Activated T-cell treated with anti-CD3 and anti-CD28 coated beads, Interleukin-2, amount 50 U/mL, for 24 hours (primary cell): Measurements from ENCODE around the gene RBKS.
A peak's percentile ranks its signal among the peaks of the same experiment; 100 is the strongest.
"Not testable (repeated sequence)": the region's sequence is repeated elsewhere in the genome, so short reads cannot be mapped to it uniquely, and the experiment has no call there.

Source experiments
- DNase-seq: peaks from one replicate; pipeline ENCODE4 v3.0.0-alpha.2; 2020
- H3K27ac Mint-ChIP-seq: 2 replicates; pipeline ENCODE4 v1.8.0; 2020; ENCODE audit warnings: mild to moderate bottlenecking, mixed read lengths
- H3K27me3 Mint-ChIP-seq: 2 replicates; pipeline ENCODE4 v1.8.0; 2020; ENCODE audit warnings: mixed read lengths
- H3K36me3 Mint-ChIP-seq: 2 replicates; pipeline ENCODE4 v1.8.0; 2020; ENCODE audit warnings: low read depth, mixed read lengths
- H3K4me1 Mint-ChIP-seq: 2 replicates; pipeline ENCODE4 v1.8.0; 2020; ENCODE audit warnings: low read depth, mixed read lengths
- H3K4me3 Mint-ChIP-seq: 2 replicates; pipeline ENCODE4 v1.8.0; 2020; ENCODE audit warnings: mild to moderate bottlenecking, moderate library complexity, mixed read lengths
- H3K9me3 Mint-ChIP-seq: 2 replicates; pipeline ENCODE4 v1.8.0; 2020; ENCODE audit warnings: mixed read lengths

RBKS gene

DNA sequence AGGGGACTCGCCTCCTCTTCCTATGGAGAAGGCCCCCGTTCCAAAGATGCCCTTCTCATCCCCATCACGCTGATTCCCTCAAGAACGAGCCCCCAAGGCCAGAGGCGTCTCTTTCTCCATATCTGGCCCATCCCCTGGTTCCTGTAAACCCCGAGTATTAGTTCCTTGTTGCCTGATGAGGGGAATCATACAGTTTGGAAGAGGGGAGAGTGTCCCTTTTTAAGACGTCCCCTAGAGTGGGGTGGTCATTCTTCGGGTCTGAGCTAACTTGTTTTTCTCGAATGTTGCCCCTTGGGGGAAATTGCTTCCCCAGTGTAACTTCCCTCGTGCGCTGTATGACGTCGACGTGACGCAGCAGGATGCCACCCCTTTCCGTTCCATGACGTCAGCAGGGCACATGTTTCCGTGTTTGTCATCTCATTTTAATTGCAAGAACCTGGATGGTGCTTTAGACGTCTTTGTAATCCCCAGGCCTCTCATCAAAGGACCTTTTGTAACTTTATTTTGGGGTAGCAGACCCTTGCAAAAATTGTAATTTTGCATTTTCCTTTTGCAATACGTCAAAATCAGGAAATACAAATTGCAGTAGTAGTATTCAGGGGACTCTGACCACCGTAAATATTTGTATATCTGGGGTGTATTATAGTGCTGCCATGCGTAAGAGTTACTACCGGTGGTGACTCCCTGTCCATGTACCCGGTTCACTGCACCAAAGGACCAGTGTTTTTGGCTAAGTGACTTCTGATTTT, 911 bp upstream of the RBKS start:
- Mint-ChIP-seq H3K36me3 (peaks cover 50% of the 10 kb centered on the region), H3K4me1 (peaks cover 76% of the 10 kb centered on the region), H3K27me3 (no peaks in the 10 kb centered on the region), H3K4me3 (peak overlapping the region; percentile 97), H3K27ac (peak overlapping the region; percentile 100), H3K9me3 (peaks cover 3% of the 10 kb centered on the region)
- DNase-seq = peak; percentile 86

DNA sequence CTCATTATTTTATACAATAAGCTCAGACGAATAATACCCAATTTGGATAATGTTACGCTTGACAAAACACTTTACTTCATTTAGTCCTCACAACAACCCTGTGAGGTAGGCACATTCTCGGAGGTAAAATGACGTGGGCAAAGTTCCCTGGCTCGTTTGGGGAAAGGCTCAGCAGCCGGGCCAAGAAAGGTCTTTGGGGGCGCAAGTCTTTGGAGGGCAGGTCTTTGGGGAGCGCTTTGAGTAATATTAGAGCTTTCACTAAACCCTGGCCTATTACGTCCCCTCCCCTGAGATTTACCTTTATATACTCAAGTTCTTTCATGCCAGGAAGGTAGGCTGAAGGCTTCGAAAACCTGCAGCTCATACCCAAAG, 427 bp downstream of the RBKS start:
- Mint-ChIP-seq H3K27ac (peak overlapping the region; percentile 100), H3K36me3 (peaks cover 37% of the 10 kb centered on the region), H3K27me3 (no peaks in the 10 kb centered on the region), H3K9me3 (peaks cover 3% of the 10 kb centered on the region), H3K4me1 (peaks cover 66% of the 10 kb centered on the region), H3K4me3 (peak overlapping the region; percentile 97)
- no peak for DNase-seq

DNA sequence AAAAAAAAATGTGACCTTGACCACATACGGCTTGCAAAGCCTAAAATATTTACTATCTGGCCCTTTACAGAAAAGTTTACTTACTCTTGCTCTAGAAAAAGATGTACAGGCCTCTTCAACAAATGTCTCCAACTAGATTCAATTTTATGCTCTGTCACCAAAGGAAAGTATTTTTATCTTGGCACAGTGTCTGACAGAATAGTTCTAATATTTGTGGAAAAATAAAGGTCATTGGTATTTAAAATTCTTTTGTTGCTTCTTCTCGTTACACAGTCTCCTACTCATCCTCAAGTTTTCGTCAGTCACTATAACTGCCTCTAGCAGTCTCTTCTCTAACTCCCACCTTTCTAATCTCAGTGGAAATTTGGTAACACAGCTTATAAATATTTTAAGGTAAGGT, 1.4 kb downstream of the RBKS start:
- Mint-ChIP-seq H3K27me3 (no peaks in the 10 kb centered on the region), H3K4me1 (peaks cover 56% of the 10 kb centered on the region)

DNA sequence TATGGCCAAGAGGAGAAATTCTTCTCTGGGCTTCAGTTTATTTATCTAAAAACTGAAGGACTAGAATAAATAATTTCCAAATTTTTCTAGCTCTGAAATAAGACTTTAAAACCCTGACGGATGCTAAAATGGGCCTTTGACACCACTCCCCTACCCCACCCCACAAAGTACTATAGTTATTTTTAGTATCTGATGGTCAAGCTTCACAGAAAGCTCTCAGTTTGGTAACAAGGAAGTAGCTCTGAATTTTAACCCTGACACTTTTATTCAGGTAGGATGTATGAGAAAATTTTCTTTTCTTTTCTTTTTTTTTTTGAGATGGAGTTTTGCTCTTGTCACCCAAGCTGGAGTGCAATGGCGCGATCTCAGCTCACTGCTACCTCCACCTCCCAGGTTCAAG, 2.4 kb downstream of the RBKS start:
- no peaks in the 10 kb centered on the region for H3K27me3 Mint-ChIP-seq

More for the DNA sequence above, 1.4 kb downstream of the RBKS start:
- H3K9me3 Mint-ChIP-seq = peaks cover 3% of the 10 kb centered on the region
- H3K4me3 Mint-ChIP-seq = peak overlapping the region; percentile 97
- peaks cover 27% of the 10 kb centered on the region for H3K36me3 Mint-ChIP-seq
- peak overlapping the region; percentile 1 for H3K27ac Mint-ChIP-seq
- no peak for DNase-seq

DNA sequence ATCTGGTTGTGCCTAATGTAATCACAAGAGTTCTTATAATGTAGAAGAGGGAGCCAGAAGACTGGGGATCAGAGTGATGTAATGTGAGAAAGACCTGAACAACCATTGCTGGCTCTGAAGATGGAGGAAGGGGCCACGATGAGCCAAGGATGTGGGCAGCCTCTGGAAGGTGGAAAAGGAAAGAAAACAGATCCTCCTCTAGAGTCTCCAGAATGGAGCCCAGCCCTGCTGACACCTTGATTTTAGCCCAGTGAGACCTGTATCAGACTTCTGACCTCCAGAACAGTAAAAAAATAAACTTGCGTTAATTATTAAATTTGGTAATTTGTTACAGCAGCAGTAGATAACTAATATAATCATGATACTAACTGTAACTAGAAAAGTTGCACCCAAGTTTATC, 3.1 kb downstream of the RBKS start:
- Mint-ChIP-seq H3K27ac (no peak overlapping the region), H3K4me1 (peaks cover 41% of the 10 kb centered on the region)

More for the DNA sequence above, 2.4 kb downstream of the RBKS start:
- Mint-ChIP-seq H3K27ac (no peak overlapping the region), H3K36me3 (peaks cover 23% of the 10 kb centered on the region), H3K9me3 (peaks cover 3% of the 10 kb centered on the region), H3K4me3 (no peak overlapping the region), H3K4me1 (peaks cover 48% of the 10 kb centered on the region)
- no peak for DNase-seq

DNA sequence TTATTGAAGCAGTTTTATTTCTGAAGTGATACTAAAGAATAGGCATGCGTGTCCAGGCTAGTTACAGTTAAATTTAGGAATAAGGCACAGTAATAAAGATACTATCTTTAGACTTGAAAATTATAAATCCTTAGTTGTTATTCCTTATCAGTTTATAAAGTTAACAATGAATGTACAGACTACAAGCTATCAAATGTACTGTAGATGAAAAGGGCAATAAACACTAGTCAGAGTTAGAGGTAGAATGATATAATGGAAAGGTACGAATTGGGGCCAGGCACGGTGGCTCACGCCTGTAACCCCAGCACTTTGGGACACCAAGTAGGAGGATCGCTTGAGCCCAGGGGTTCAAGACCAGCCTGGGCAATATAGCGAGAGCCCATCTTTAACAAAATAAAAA, 3.9 kb downstream of the RBKS start:
- Mint-ChIP-seq H3K4me3 (no peak overlapping the region), H3K9me3 (peaks cover 3% of the 10 kb centered on the region), H3K27ac (no peak overlapping the region)

More for the DNA sequence above, 3.1 kb downstream of the RBKS start:
- Mint-ChIP-seq H3K9me3 (peaks cover 3% of the 10 kb centered on the region), H3K4me3 (no peak overlapping the region), H3K36me3 (peaks cover 23% of the 10 kb centered on the region), H3K27me3 (no peaks in the 10 kb centered on the region)
- no peak for DNase-seq

DNA sequence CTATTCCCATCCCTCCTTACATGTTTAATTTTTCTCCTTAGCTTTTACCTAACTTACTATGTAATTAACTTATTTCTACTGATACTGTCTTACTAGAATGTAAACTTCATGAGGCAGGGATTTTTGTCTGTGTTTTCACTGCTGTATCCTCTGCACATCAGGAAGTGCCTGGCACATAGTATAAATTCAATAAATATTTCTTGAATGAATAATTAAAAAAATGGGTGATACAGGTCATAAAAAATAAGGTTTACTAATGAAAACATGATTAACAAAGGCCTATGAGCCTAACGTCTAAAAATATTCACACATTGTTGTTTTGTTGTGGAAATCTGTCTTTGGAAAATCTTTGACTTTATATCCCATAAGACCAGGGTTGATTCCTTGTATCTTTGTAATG, 4.5 kb downstream of the RBKS start:
- peaks cover 17% of the 10 kb centered on the region for H3K36me3 Mint-ChIP-seq
- no peak overlapping the region for H3K4me3 Mint-ChIP-seq
- no peak for DNase-seq

More for the DNA sequence above, 3.9 kb downstream of the RBKS start:
- no peaks in the 10 kb centered on the region for H3K27me3 Mint-ChIP-seq
- no peak for DNase-seq
- peaks cover 23% of the 10 kb centered on the region for H3K36me3 Mint-ChIP-seq
- peaks cover 33% of the 10 kb centered on the region for H3K4me1 Mint-ChIP-seq

DNA sequence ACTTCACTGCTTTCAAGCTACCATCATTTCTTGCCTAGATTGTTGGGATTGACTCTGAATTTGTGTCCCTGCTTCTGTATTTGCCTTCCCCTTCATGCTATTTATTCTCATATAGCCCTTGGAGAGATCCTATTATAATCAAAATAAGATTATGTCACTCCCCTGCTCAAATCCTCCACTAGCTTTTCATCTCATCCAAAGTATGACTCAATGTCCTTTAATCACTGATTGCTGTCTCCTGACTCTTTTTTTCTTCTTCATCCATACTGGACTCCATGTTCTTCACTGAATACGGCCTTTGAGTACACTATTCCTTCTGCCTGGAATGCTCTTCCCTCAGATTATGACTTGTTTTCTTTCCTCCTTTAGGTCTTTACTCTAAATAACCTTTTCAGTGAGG, 5.0 kb downstream of the RBKS start:
- H3K4me1 Mint-ChIP-seq = peaks cover 27% of the 10 kb centered on the region
- H3K27me3 Mint-ChIP-seq = no peaks in the 10 kb centered on the region
- H3K9me3 Mint-ChIP-seq = peaks cover under 1% of the 10 kb centered on the region
- no peak for DNase-seq
- H3K27ac Mint-ChIP-seq = no peak overlapping the region
- no peak overlapping the region for H3K4me3 Mint-ChIP-seq
- H3K36me3 Mint-ChIP-seq = peaks cover 15% of the 10 kb centered on the region

More for the DNA sequence above, 4.5 kb downstream of the RBKS start:
- Mint-ChIP-seq H3K27ac (no peak overlapping the region), H3K9me3 (no peaks in the 10 kb centered on the region), H3K27me3 (no peaks in the 10 kb centered on the region), H3K4me1 (peaks cover 28% of the 10 kb centered on the region)

DNA sequence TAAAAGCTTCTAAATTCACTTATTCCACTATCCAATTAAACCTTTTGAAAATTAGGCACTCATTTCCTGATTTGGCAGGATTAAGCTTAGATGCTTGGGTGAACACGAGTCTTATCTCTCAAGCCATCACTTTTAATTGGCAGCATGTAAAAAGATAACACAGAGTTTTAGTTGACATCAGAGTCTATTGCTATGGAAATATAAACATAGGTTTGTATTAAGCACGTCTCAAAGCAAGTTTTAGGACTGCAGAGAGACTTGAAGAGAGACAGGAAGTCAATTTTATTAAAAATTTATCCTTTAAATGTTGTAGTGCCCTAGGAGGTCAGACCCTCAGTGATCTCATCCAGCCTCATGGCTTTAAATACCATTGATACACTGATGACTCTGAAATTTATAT, 5.6 kb downstream of the RBKS start:
- H3K27ac Mint-ChIP-seq = no peak overlapping the region
- no peak overlapping the region for H3K4me3 Mint-ChIP-seq
- H3K27me3 Mint-ChIP-seq = no peaks in the 10 kb centered on the region
- peaks cover 22% of the 10 kb centered on the region for H3K4me1 Mint-ChIP-seq
- DNase-seq = no peak
- H3K36me3 Mint-ChIP-seq = peaks cover 11% of the 10 kb centered on the region
- peaks cover 6% of the 10 kb centered on the region for H3K9me3 Mint-ChIP-seq

DNA sequence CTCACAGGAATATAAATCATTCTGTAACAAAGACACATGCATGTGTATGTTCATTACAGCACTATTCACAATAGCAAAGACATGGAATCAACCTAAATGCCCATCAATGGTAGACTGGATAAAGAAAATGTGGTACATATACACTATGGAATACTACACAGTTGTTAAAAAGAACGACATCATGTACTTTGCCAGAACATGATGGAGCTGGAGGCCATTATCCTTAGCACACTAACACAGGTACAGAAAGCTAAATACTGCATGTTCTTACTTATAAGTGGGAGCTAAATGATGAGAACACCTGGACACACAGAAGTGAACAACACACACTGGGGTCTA, 7.6 kb downstream of the RBKS start:
- H3K4me3 Mint-ChIP-seq, DNase-seq, H3K4me1 Mint-ChIP-seq, H3K27ac Mint-ChIP-seq, H3K36me3 Mint-ChIP-seq, H3K27me3 Mint-ChIP-seq, H3K9me3 Mint-ChIP-seq: not testable (repeated sequence)

DNA sequence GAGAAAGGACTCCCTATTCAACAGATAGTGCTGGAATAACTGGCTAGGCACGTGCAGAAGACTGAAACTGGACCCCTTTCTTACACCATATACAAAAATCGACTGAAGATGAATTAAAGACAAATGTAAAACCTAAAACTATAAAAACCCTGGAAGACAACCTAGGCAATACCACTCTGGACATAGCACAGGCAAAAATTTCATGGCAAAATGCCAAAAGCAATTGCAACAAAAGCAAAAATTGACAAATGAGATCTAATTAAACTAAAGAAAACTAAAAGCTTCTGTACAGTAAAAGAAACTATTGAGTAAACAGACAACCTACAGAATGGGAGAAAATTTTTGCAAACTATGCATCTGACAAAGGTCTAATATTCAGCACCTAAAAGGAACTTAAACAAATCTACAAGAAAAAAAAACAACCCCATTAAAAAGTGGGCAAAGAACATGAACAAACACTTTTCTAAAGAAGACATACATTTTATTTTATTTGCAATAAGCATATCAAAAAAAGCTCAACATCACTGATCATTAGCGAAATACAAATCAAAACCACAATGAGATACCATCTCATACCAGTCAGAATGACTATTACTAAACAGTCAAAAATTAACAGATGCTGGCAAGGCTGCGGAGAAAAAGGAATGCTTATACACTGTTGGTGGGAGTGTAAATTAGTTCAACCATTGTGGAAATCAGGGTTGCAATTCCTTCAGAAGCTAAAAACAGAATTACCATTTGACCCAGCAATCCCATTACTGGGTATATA, 8.2 kb downstream of the RBKS start:
- not testable (repeated sequence) for DNase-seq, H3K4me3 Mint-ChIP-seq, H3K9me3 Mint-ChIP-seq, H3K36me3 Mint-ChIP-seq, H3K27me3 Mint-ChIP-seq, H3K27ac Mint-ChIP-seq, H3K4me1 Mint-ChIP-seq

DNA sequence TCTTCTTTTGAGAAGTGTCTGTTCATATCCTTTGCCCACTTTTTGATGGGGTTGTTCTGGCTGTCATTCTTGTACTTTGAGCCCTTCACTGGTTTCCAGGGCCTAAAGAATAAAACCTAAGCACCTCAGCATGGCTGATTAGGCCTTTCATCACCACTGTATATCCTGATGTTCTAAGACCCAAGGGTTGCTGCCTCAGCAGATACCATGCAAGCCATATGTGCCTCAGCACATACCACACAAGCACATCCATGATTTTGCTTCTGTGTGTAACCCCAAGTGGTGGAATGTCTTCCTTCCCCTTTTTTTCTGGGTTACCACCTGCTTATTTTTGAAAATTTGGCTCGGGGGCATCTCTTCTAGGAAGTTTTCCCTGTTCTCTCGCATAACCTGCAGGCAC, 11.4 kb downstream of the RBKS start:
- Mint-ChIP-seq H3K4me1 (no peaks in the 10 kb centered on the region), H3K27ac (no peak overlapping the region), H3K27me3 (no peaks in the 10 kb centered on the region), H3K9me3 (peaks cover 10% of the 10 kb centered on the region), H3K36me3 (peaks cover 8% of the 10 kb centered on the region), H3K4me3 (no peak overlapping the region)
- DNase-seq = no peak

DNA sequence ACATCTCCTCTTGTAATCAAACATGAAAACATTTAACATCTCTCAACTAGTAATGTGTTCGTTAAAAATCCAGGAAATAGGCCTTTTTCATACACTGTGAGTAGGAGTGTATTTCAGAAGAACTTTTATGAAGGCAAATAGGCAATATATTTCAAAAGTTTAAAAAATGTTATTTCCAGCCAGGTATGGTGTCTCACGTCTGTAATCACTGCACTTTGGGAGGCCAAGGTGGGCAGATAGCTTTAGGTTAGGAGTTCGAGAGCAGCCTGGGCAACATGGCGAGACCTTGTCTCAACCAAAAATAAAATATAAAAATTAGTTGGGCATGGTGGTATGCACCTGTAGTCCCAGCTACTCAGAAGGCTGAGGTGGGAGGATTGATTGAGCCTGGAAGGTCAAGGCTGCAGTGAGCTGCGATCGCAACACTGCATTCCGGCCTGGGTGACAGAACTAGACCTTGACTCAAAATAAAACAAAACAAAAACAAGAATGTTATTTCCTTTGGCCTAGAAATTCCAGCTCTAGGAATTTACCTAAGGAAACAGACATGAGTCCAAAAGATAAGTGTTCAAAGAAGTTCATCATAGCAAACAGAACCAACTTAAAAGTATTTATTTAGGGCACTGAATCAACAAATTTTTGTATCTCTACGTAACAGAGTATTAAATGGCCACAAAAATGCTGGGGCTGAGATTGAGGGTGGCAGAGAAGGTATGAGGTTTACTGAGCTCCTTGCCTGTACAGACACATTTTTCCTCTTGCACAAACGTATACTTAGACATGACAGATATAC, 14.9 kb downstream of the RBKS start:
- Mint-ChIP-seq H3K9me3 (peaks cover 10% of the 10 kb centered on the region), H3K27me3 (no peaks in the 10 kb centered on the region), H3K4me3 (no peak overlapping the region), H3K36me3 (peaks cover 5% of the 10 kb centered on the region), H3K27ac (no peak overlapping the region), H3K4me1 (no peaks in the 10 kb centered on the region)
- no peak for DNase-seq

DNA sequence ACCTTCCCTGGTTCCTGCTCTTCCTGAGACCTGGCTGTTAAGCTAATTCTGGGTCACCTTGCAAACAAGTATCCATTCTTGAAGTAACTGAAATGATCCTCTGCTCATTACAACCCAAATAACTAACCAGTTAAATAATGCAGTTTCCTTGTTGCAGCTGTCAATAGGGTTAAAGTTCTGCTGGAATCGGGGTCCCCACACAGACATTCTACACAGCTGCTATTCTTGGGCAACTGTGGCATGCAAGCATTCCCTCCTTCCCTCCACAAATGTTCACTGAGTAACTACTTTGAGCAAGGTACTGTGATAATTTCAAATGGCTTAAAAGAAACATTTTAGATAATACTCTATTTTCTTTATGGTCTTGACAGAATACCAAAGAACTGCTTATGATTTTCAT, 17.1 kb downstream of the RBKS start:
- H3K4me3 Mint-ChIP-seq = no peak overlapping the region
- no peaks in the 10 kb centered on the region for H3K27me3 Mint-ChIP-seq
- H3K9me3 Mint-ChIP-seq = peaks cover 3% of the 10 kb centered on the region
- H3K4me1 Mint-ChIP-seq = no peaks in the 10 kb centered on the region
- no peaks in the 10 kb centered on the region for H3K36me3 Mint-ChIP-seq
- DNase-seq = no peak
- H3K27ac Mint-ChIP-seq = no peak overlapping the region

DNA sequence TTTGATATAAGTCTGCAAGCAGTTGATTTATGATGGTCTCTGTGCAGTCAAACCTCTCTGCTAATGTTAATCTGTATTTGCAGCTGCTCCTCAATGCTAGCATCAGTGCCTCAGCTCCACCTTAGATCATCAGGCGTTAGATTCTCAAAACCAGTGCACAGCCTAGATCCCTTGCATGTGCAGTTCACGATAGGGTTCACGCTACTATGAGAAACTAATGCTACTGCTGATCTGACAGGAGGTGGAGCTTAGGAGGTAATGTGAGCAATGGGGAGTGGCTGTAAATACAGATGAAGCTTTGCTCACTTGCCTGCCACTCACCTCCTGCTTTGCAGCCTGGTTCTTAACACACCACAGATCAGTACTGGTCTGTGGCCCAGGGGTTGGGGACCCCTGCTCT, 18.4 kb downstream of the RBKS start:
- H3K36me3 Mint-ChIP-seq = no peaks in the 10 kb centered on the region
- peaks cover 3% of the 10 kb centered on the region for H3K9me3 Mint-ChIP-seq
- no peak overlapping the region for H3K4me3 Mint-ChIP-seq
- DNase-seq = no peak
- no peaks in the 10 kb centered on the region for H3K4me1 Mint-ChIP-seq
- no peak overlapping the region for H3K27ac Mint-ChIP-seq
- no peaks in the 10 kb centered on the region for H3K27me3 Mint-ChIP-seq
